Measurements from ENCODE around the gene ATL3. TPM values are rescaled to one million over a fixed set of nuclear protein-coding genes. Genes with fewer than 3 reads are reported as not detected.

Gene ATL3
- total and polyA plus RNA-seq, 2 of the 4 experiments (the other 2 are of a cell fraction), result 19.9 to 131 TPM

- H2AFZ ChIP-seq (replicated peaks; ENCODE audit: low read length, poor library complexity), result peak overlapping the region; percentile 94
- no peaks in the 10 kb centered on the region for H3K9me3 ChIP-seq (ENCODE audit: control insufficient read depth, insufficient read depth, low read length)
- H3K56ac ChIP-seq (ENCODE audit: extremely low read depth, insufficient read depth, low read length), result no peak overlapping the region
- 91% methylated on average over 9 of the region's 16 CpGs; no CpG with 5 or more reads in 1 of the 2 experiments for WGBS, 2 experiments (ENCODE audit: extremely low coverage in 2 of 2, insufficient read length in 1 of 2)
- intact Hi-C loops (cut with micrococcal nuclease) (no loop called here), in situ Hi-C loops (cut with MboI; ENCODE audit: low sequenced_read_pairs) (loop anchor here (25.0 kb wide), 1 partner anchor 785 kb away; the partner anchor contains the start of gene SLC3A2), dilution Hi-C loops (cut with HindIII; ENCODE audit: low sequenced_read_pairs, unreplicated experiment) (no loop called here)
- H3K4me1 ChIP-seq (ENCODE audit: control insufficient read depth, insufficient read depth, low read length), result peaks cover 13% of the 10 kb centered on the region
- H2BK5ac ChIP-seq (ENCODE audit: low read depth, low read length, poor library complexity, severe bottlenecking), result no peak overlapping the region
- no peak overlapping the region for H3K23ac ChIP-seq (ENCODE audit: low read depth, low read length)
- peaks cover 5 to 12% of the 10 kb centered on the region in 2 experiments; a peak in 2 of 4 replicates for H3K79me1 ChIP-seq (ENCODE audit: low read depth in 1 of 2, low read length in 2 of 2)
- no peak overlapping the region for H2BK120ac ChIP-seq (ENCODE audit: low read depth, low read length)
- CTCF ChIA-PET, result no interaction called here
- no peak for TF ChIP-seq POLR2A (IDR thresholded peaks at IDR 0.05; ENCODE audit: low read depth, low read length)
- TF ChIP-seq MXI1 (IDR thresholded peaks at IDR 0.05; ENCODE audit: borderline replicate concordance, low read depth, low read length), result no peak
- TF ChIP-seq ELK1 (IDR thresholded peaks at IDR 0.05; ENCODE audit: borderline replicate concordance, low read depth, low read length), result no peak
- no peak for TF ChIP-seq SMC3 (IDR thresholded peaks at IDR 0.05; ENCODE audit: low read depth, low read length)
- TF ChIP-seq BHLHE40 (IDR thresholded peaks at IDR 0.05; ENCODE audit: low read depth, low read length), result no peak
- no peak for TF ChIP-seq NFE2L2 (IDR thresholded peaks at IDR 0.05; ENCODE audit: low read depth, low read length)
- no peak for TF ChIP-seq RAD21 (IDR thresholded peaks at IDR 0.05; ENCODE audit: low read length)
- TF ChIP-seq CTCF (conservative IDR thresholded peaks at IDR 0.05; ENCODE audit: low read depth, low read length), result no peak
- no peak for TF ChIP-seq CEBPB (IDR thresholded peaks at IDR 0.05; ENCODE audit: low read depth, low read length)
- TF ChIP-seq MAZ (IDR thresholded peaks at IDR 0.05; ENCODE audit: borderline replicate concordance, low read depth, low read length), result no peak
- no peak for TF ChIP-seq RFX5 (IDR thresholded peaks at IDR 0.05; ENCODE audit: low read depth, low read length)
- TF ChIP-seq MAFK (IDR thresholded peaks at IDR 0.05; ENCODE audit: low read depth, low read length), result no peak
- no peak overlapping the region for H3K4me3 ChIP-seq (ENCODE audit: insufficient read depth, low read depth, low read length)
- H3K18ac ChIP-seq (ENCODE audit: low read depth, low read length), result no peak overlapping the region
- no peak overlapping the region for H2BK20ac ChIP-seq (ENCODE audit: low read depth, low read length)
- H3K27me3 ChIP-seq (ENCODE audit: control insufficient read depth, insufficient read depth, low read length), result no peaks in the 10 kb centered on the region
- peak overlapping the region; percentile 98; the same call in 1 of the 2 replicates for H4K5ac ChIP-seq (ENCODE audit: low read depth, low read length)
- DNase-seq, result no peak
- peaks cover 3% of the 10 kb centered on the region; the same call in 1 of the 2 replicates for H3K9me1 ChIP-seq (ENCODE audit: insufficient read depth, low read length)
- POLR2A ChIA-PET (ENCODE audit: unreplicated experiment), result no interaction called here
- no peak overlapping the region; the same call in 1 of the 2 replicates for H3K4me2 ChIP-seq (ENCODE audit: low read depth, low read length)
- no peak overlapping the region for H3K14ac ChIP-seq (replicated peaks; ENCODE audit: low read depth, low read length)
- no peak overlapping the region for H3K9ac ChIP-seq (ENCODE audit: low read depth, low read length)
- H4K20me1 ChIP-seq (ENCODE audit: insufficient read depth, low read length), result peaks cover 11% of the 10 kb centered on the region
- H2AK5ac ChIP-seq (ENCODE audit: low read depth, low read length), result no peak overlapping the region
- ATAC-seq (ENCODE audit: low read depth), result no peak
- no peak overlapping the region for H3K27ac ChIP-seq (ENCODE audit: insufficient read depth, low read length)
- BruUV-seq (replicated peaks), result no TSS peak
- H3K4ac ChIP-seq (ENCODE audit: low read depth, low read length), result peak overlapping the region; percentile 89
- peak overlapping the region in 1 of 2 experiments; percentile 65; a peak in 2 of 4 replicates for H4K8ac ChIP-seq (ENCODE audit: low read depth in 2 of 2, low read length in 2 of 2)
- H2BK15ac ChIP-seq (ENCODE audit: low read depth, low read length), result no peak overlapping the region
- no peaks in the 10 kb centered on the region for H3K36me3 ChIP-seq (ENCODE audit: control insufficient read depth, insufficient read depth, low read length)
- H4K91ac ChIP-seq (ENCODE audit: insufficient read depth, low read depth, low read length), result no peak overlapping the region
- H2AK9ac ChIP-seq (replicated peaks; ENCODE audit: low read depth, low read length, poor library complexity), result peak overlapping the region; percentile 59
Measured at GRCh38 chr11:63672156-63672463, 934 bp upstream of the ATL3 start.
